ENCODE data around the gene STXBP6.

Gene STXBP6

GRCh38 chr14:25042362-25043299, 7.3 kb downstream of the STXBP6 start:
- no peak overlapping the region for H3K27ac Mint-ChIP-seq
- no peak overlapping the region for H3K4me3 Mint-ChIP-seq
- no peaks in the 10 kb centered on the region for H3K36me3 Mint-ChIP-seq (ENCODE audit: low read depth)
- peaks cover 10% of the 10 kb centered on the region for H3K27me3 Mint-ChIP-seq (ENCODE audit: low read depth)
- no peaks in the 10 kb centered on the region for H3K9me3 Mint-ChIP-seq
- no peaks in the 10 kb centered on the region for H3K4me1 Mint-ChIP-seq (ENCODE audit: low read depth)

DNA sequence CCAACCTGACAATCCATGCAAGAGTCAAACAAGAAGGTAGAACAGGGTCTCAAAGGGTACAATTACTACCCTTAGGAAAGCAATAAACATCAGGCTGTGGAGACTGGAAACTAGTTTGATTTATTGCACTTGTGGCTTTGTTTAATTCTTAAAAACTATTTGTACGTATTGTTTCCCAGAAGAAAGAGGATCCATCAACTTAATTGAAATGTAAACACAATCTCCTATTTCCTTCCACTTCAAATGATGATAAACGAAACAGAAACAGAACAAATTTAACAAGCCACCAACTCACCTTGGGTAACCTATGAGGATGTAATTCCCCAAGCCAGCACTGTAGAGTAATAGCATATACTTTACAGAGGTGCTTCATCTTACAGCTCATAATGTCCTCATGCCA, 8.0 kb downstream of the STXBP6 start:
- H3K4me1 Mint-ChIP-seq (ENCODE audit: low read depth): no peaks in the 10 kb centered on the region
- no peak overlapping the region for H3K27ac Mint-ChIP-seq
- H3K4me3 Mint-ChIP-seq: no peak overlapping the region
- H3K27me3 Mint-ChIP-seq (ENCODE audit: low read depth): peaks cover 3% of the 10 kb centered on the region
- no peaks in the 10 kb centered on the region for H3K9me3 Mint-ChIP-seq
- H3K36me3 Mint-ChIP-seq (ENCODE audit: low read depth): no peaks in the 10 kb centered on the region

DNA sequence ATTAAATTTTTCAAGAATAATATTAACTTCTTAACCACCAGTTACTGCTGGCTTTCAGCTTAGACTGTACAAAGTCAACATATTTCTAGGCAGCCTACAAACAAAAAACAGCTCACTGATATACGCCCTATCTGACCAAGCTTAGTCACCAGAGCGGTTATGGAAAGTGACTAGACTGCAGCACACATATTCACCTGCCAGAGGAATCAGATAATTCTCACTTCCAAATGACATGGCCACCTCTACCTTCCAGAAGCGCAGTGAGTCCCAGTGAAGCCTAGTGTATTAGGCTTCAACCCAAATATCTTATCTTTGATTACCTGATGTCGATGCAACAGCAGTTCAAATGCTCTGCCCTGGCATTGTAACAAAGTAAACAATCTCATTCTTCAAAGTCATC, 8.5 kb downstream of the STXBP6 start:
- H3K36me3 Mint-ChIP-seq (ENCODE audit: low read depth): no peaks in the 10 kb centered on the region
- no peak overlapping the region for H3K4me3 Mint-ChIP-seq
- no peaks in the 10 kb centered on the region for H3K4me1 Mint-ChIP-seq (ENCODE audit: low read depth)
- H3K27me3 Mint-ChIP-seq (ENCODE audit: low read depth): peaks cover 3% of the 10 kb centered on the region
- no peak overlapping the region for H3K27ac Mint-ChIP-seq
- no peaks in the 10 kb centered on the region for H3K9me3 Mint-ChIP-seq

GRCh38 chr14:25039933-25040332, 10.0 kb downstream of the STXBP6 start:
- Mint-ChIP-seq H3K4me3 (no peak overlapping the region), H3K4me1 (ENCODE audit: low read depth) (no peaks in the 10 kb centered on the region), H3K36me3 (ENCODE audit: low read depth) (no peaks in the 10 kb centered on the region), H3K27me3 (ENCODE audit: low read depth) (no peaks in the 10 kb centered on the region), H3K27ac (no peak overlapping the region), H3K9me3 (no peaks in the 10 kb centered on the region)

- H3K4me3 Mint-ChIP-seq: no peak overlapping the region
- H3K27ac Mint-ChIP-seq: no peak overlapping the region
- H3K27me3 Mint-ChIP-seq (ENCODE audit: low read depth): no peaks in the 10 kb centered on the region
- H3K36me3 Mint-ChIP-seq (ENCODE audit: low read depth): no peaks in the 10 kb centered on the region
- no peaks in the 10 kb centered on the region for H3K9me3 Mint-ChIP-seq
- H3K4me1 Mint-ChIP-seq (ENCODE audit: low read depth): no peaks in the 10 kb centered on the region
Measured at GRCh38 chr14:25038044-25038668, 11.8 kb downstream of the STXBP6 start.

GRCh38 chr14:25037032-25037431, 12.9 kb downstream of the STXBP6 start:
- no peak overlapping the region for H3K4me3 Mint-ChIP-seq
- no peaks in the 10 kb centered on the region for H3K27me3 Mint-ChIP-seq (ENCODE audit: low read depth)
- no peak overlapping the region for H3K27ac Mint-ChIP-seq
- no peaks in the 10 kb centered on the region for H3K36me3 Mint-ChIP-seq (ENCODE audit: low read depth)
- H3K4me1 Mint-ChIP-seq (ENCODE audit: low read depth): no peaks in the 10 kb centered on the region
- H3K9me3 Mint-ChIP-seq: no peaks in the 10 kb centered on the region

- Mint-ChIP-seq H3K9me3 (no peaks in the 10 kb centered on the region), H3K4me1 (ENCODE audit: low read depth) (no peaks in the 10 kb centered on the region), H3K4me3 (no peak overlapping the region), H3K36me3 (ENCODE audit: low read depth) (no peaks in the 10 kb centered on the region), H3K27ac (no peak overlapping the region), H3K27me3 (ENCODE audit: low read depth) (no peaks in the 10 kb centered on the region)
Measured at GRCh38 chr14:25034803-25035681, 14.9 kb downstream of the STXBP6 start.

DNA sequence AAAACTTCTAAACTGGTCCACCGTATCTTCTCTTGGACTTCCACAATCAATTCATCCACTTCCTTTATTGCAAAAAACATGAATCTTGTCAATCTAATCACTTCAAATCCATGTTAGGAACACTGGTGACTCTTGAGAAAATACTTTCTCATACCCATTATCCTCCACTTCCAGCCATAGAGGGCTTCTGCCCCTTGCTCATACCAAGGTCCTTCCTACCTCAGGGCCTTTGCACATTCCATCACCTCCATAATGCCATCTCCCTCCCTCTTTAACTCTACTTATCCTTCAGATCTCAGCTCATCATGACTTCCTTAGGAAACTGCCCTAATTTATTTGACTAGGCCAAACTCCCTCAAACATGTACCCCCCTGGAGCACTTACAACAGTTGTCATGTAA, 16.6 kb downstream of the STXBP6 start:
- H3K27me3 Mint-ChIP-seq (ENCODE audit: low read depth): no peaks in the 10 kb centered on the region
- no peaks in the 10 kb centered on the region for H3K9me3 Mint-ChIP-seq
- no peak overlapping the region for H3K4me3 Mint-ChIP-seq
- no peaks in the 10 kb centered on the region for H3K4me1 Mint-ChIP-seq (ENCODE audit: low read depth)
- no peaks in the 10 kb centered on the region for H3K36me3 Mint-ChIP-seq (ENCODE audit: low read depth)
- H3K27ac Mint-ChIP-seq: no peak overlapping the region

GRCh38 chr14:25032092-25032784, 17.7 kb downstream of the STXBP6 start:
- no peaks in the 10 kb centered on the region for H3K9me3 Mint-ChIP-seq
- H3K36me3 Mint-ChIP-seq (ENCODE audit: low read depth): no peaks in the 10 kb centered on the region
- H3K27ac Mint-ChIP-seq: no peak overlapping the region
- H3K4me3 Mint-ChIP-seq: no peak overlapping the region
- no peaks in the 10 kb centered on the region for H3K4me1 Mint-ChIP-seq (ENCODE audit: low read depth)
- no peaks in the 10 kb centered on the region for H3K27me3 Mint-ChIP-seq (ENCODE audit: low read depth)

- Mint-ChIP-seq H3K27me3 (ENCODE audit: low read depth) (no peaks in the 10 kb centered on the region), H3K4me1 (ENCODE audit: low read depth) (no peaks in the 10 kb centered on the region), H3K9me3 (no peaks in the 10 kb centered on the region), H3K36me3 (ENCODE audit: low read depth) (no peaks in the 10 kb centered on the region), H3K27ac (no peak overlapping the region), H3K4me3 (no peak overlapping the region)
Measured at GRCh38 chr14:25026476-25027137, 23.3 kb downstream of the STXBP6 start.

GRCh38 chr14:25019892-25020291, 30.1 kb downstream of the STXBP6 start:
- no peaks in the 10 kb centered on the region for H3K27me3 Mint-ChIP-seq (ENCODE audit: low read depth)
- H3K27ac Mint-ChIP-seq: no peak overlapping the region
- no peak overlapping the region for H3K4me3 Mint-ChIP-seq
- no peaks in the 10 kb centered on the region for H3K36me3 Mint-ChIP-seq (ENCODE audit: low read depth)
- H3K4me1 Mint-ChIP-seq (ENCODE audit: low read depth): no peaks in the 10 kb centered on the region
- H3K9me3 Mint-ChIP-seq: no peaks in the 10 kb centered on the region

GRCh38 chr14:25017562-25017961, 32.4 kb downstream of the STXBP6 start:
- H3K4me1 Mint-ChIP-seq (ENCODE audit: low read depth): no peaks in the 10 kb centered on the region
- no peaks in the 10 kb centered on the region for H3K27me3 Mint-ChIP-seq (ENCODE audit: low read depth)
- no peaks in the 10 kb centered on the region for H3K9me3 Mint-ChIP-seq
- no peak overlapping the region for H3K27ac Mint-ChIP-seq
- H3K36me3 Mint-ChIP-seq (ENCODE audit: low read depth): no peaks in the 10 kb centered on the region
- no peak overlapping the region for H3K4me3 Mint-ChIP-seq

DNA sequence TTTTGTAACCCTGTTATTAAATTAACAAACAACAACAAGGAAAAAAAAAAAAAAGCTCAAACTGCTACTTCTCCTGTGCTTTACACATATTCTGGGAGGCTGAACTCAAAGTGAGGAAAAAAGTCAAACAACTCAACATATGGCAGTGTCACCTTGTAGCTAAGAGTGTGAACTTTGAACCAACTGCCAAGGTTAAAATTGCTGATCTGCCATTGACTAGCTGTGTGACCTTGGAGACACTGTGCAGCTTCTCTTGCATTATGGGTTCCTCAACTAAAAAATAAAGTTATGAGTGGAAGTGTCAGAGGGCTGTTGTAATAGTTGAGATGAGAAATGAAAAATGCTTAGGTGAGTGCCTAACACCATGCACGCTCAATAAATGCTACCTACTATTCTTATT, 34.2 kb downstream of the STXBP6 start:
- no peaks in the 10 kb centered on the region for H3K9me3 Mint-ChIP-seq
- no peaks in the 10 kb centered on the region for H3K27me3 Mint-ChIP-seq (ENCODE audit: low read depth)
- no peaks in the 10 kb centered on the region for H3K4me1 Mint-ChIP-seq (ENCODE audit: low read depth)
- no peaks in the 10 kb centered on the region for H3K36me3 Mint-ChIP-seq (ENCODE audit: low read depth)
- H3K27ac Mint-ChIP-seq: no peak overlapping the region
- no peak overlapping the region for H3K4me3 Mint-ChIP-seq

- Mint-ChIP-seq H3K27ac (no peak overlapping the region), H3K27me3 (ENCODE audit: low read depth) (peaks cover 1% of the 10 kb centered on the region), H3K4me3 (no peak overlapping the region), H3K36me3 (ENCODE audit: low read depth) (no peaks in the 10 kb centered on the region), H3K4me1 (ENCODE audit: low read depth) (no peaks in the 10 kb centered on the region), H3K9me3 (no peaks in the 10 kb centered on the region)
Measured at GRCh38 chr14:25014440-25014839, 35.5 kb downstream of the STXBP6 start.

Measured in T-helper 1 cell treated with Interleukin-12 subunit alpha and Interleukin-12 subunit beta and Interleukin-4 antibody, amounts not matched to agents 30 μg/mL and 1 μg/mL, for 36 hours (primary cell).